ENCODE measurements around the gene FUOM. TPM values are rescaled to one million over a fixed set of nuclear protein-coding genes. Genes with fewer than 3 reads are reported as not detected.

FUOM gene
- total and polyA plus RNA-seq, 2 experiments from 2014 or later = 30.8 to 33.9 TPM

GRCh38 chr10:133354672-133355240 lies 3.1 kb downstream of the FUOM start (continued):
- TF ChIP-seq ZNF462 (CRISPR knock-in tag; IDR thresholded peaks at IDR 0.05) (no peak), ZNF114 (CRISPR knock-in tag; IDR thresholded peaks at IDR 0.05) (no peak)
- TF ChIP-seq, protein P1, sequence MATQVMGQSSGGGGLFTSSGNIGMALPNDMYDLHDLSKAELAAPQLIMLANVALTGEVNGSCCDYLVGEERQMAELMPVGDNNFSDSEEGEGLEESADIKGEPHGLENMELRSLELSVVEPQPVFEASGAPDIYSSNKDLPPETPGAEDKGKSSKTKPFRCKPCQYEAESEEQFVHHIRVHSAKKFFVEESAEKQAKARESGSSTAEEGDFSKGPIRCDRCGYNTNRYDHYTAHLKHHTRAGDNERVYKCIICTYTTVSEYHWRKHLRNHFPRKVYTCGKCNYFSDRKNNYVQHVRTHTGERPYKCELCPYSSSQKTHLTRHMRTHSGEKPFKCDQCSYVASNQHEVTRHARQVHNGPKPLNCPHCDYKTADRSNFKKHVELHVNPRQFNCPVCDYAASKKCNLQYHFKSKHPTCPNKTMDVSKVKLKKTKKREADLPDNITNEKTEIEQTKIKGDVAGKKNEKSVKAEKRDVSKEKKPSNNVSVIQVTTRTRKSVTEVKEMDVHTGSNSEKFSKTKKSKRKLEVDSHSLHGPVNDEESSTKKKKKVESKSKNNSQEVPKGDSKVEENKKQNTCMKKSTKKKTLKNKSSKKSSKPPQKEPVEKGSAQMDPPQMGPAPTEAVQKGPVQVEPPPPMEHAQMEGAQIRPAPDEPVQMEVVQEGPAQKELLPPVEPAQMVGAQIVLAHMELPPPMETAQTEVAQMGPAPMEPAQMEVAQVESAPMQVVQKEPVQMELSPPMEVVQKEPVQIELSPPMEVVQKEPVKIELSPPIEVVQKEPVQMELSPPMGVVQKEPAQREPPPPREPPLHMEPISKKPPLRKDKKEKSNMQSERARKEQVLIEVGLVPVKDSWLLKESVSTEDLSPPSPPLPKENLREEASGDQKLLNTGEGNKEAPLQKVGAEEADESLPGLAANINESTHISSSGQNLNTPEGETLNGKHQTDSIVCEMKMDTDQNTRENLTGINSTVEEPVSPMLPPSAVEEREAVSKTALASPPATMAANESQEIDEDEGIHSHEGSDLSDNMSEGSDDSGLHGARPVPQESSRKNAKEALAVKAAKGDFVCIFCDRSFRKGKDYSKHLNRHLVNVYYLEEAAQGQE (IDR thresholded peaks at IDR 0.05; ENCODE audit: unreplicated experiment) = no peak

- Histone ChIP-seq H3K79me2 (replicated peaks; ENCODE audit: insufficient read depth) (0 out of 2 replicates have a peak, but pooled peaks cover 4% of the 10 kb centered on the region), H3K27ac (ENCODE audit: low read depth) (no peak overlapping the region), H4K20me1 (replicated peaks; ENCODE audit: insufficient read depth) (no peaks in the 10 kb centered on the region; the same call in 1 of the 2 replicates), H3K9me2 (ENCODE audit: insufficient read depth) (no peaks in the 10 kb centered on the region), H3K4me1 (ENCODE audit: insufficient read depth) (no peaks in the 10 kb centered on the region), H3K36me3 (ENCODE audit: insufficient read depth) (no peaks in the 10 kb centered on the region), H3K27me3 (ENCODE audit: insufficient read depth) (no peaks in the 10 kb centered on the region), H2AFZ (no peak overlapping the region), H3K4me3 (no peak overlapping the region), H3F3A (replicated peaks; ENCODE audit: low read depth) (0 out of 2 replicates have a peak, but pooled peaks cover 3% of the 10 kb centered on the region), H3K4me2 (no peak overlapping the region)
- ATAC-seq = no peak
- H3K4me1 Mint-ChIP-seq = no peaks in the 10 kb centered on the region; the same call in 2 of the 3 replicates
- H3K9me3 Mint-ChIP-seq = no peaks in the 10 kb centered on the region
- peaks cover 20% of the 10 kb centered on the region for H3K27me3 Mint-ChIP-seq (ENCODE audit: insufficient read depth, low read depth, poor library complexity)
- no peak overlapping the region; the same call in 2 of the 3 replicates for H3K4me3 Mint-ChIP-seq
- H3K27ac Mint-ChIP-seq = no peak overlapping the region
- no peak for DNase-seq (ENCODE audit: low spot score)
- no peaks in the 10 kb centered on the region for H3K36me3 Mint-ChIP-seq (ENCODE audit: low read depth)
- no peak for TF ChIP-seq EZH2phosphoT487 (IDR thresholded peaks at IDR 0.05; ENCODE audit: unreplicated experiment)
- TF ChIP-seq EZH2 (IDR thresholded peaks at IDR 0.05; ENCODE audit: low read depth, unreplicated experiment) = no peak
- TF ChIP-seq CREB1 (CRISPR knock-in tag; IDR thresholded peaks at IDR 0.05; ENCODE audit: low read depth) = no peak
- TF ChIP-seq CTCF (conservative IDR thresholded peaks at IDR 0.05; ENCODE audit: low read depth in 2 of 2) = no peak
- no peak for TF ChIP-seq NANOG (IDR thresholded peaks at IDR 0.05; ENCODE audit: borderline replicate concordance)
- TF ChIP-seq ZNF114 (CRISPR knock-in tag; IDR thresholded peaks at IDR 0.05) = no peak
Measured at GRCh38 chr10:133353988-133354605, 3.7 kb downstream of the FUOM start.

All from GM23338 (cell line).